Activated CD4-positive, alpha-beta T cell treated with anti-CD3 and anti-CD28 coated beads, Interleukin-2, amount 10 ng/mL, durations not matched to agents 24 days and 14 days (primary cell): ENCODE measurements around the gene ADA. TPM values are rescaled to one million over a fixed set of nuclear protein-coding genes. Genes with fewer than 3 reads are reported as not detected.
"Not testable (repeated sequence)": the region's sequence is repeated elsewhere in the genome, so short reads cannot be mapped to it uniquely, and the experiment has no call there.

Experiments
- DNase-seq: peaks from one replicate; pipeline ENCODE4 v3.0.0; 2022
- H3K27ac Mint-ChIP-seq: one replicate; pipeline ENCODE4 v1.8.0; 2022; ENCODE audit warnings: mild to moderate bottlenecking, mixed read lengths
- H3K27me3 Mint-ChIP-seq: one replicate; pipeline ENCODE4 v1.8.0; 2022; ENCODE audit warnings: mixed read lengths
- H3K36me3 Mint-ChIP-seq: one replicate; pipeline ENCODE4 v1.8.0; 2022; ENCODE audit warnings: low read depth, mild to moderate bottlenecking, mixed read lengths
- H3K4me1 Mint-ChIP-seq: one replicate; pipeline ENCODE4 v1.8.0; 2021; ENCODE audit warnings: mixed read lengths
- H3K4me3 Mint-ChIP-seq: one replicate; pipeline ENCODE4 v1.8.0; 2022; ENCODE audit warnings: mild to moderate bottlenecking, moderate library complexity, mixed read lengths
- H3K9me3 Mint-ChIP-seq: one replicate; pipeline ENCODE4 v1.8.0; 2021; ENCODE audit warnings: mixed read lengths
- intact Hi-C: fragments of 100-400 bp; cut with micrococcal nuclease; formaldehyde crosslinking; loops from one replicate; pipeline ENCODE4 v1.15.1; 2023
- total RNA-seq: library from RNA; stranded (reverse); gene quantifications from 2 replicates; pipeline ENCODE4 v1.2.3, GENCODE V29; 2022

ADA gene
- total RNA-seq, 1 donor from 2014 or later: 43.7 TPM

DNA sequence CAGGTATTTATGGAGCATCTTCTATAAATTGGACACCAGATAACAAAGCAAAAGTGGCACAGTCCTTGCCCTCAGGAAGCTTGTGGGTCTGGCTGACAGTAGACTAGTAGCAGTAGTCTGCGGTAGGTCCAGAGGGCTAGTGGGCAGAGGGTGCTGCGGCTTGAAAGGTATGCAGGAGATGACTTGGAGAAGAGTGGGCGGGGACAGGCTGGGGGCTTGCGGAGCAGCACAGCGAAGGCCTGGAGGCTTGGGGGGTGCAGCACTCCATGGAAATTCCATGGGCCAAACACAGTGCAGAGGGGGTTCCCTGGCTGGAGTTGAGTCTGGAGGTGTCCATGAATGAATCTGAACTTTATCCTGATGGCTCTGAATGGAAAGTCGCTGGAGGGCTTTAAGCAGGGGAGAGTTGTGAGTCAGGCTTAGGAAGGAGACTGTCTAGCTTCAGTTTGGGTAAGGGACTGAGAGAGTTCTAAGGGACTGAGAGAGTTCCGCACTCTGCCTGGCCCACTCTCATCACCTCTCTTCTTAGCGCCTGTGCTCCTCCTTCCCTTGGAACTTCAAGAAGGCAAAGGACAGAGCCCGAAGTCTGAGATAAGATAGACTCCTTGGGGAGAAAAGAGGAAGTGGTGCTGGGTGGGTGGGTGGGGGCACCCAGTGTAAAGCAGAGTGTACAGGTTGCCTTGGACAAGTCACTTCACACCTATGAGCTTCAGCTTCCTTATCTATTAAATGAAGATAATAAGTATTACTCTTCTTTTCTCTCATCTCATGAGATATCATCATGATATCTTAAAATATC, 60.3 kb downstream of the ADA start:
- DNase-seq: no peak
- Mint-ChIP-seq H3K4me3 (no peak overlapping the region), H3K9me3 (no peaks in the 10 kb centered on the region), H3K27ac (no peak overlapping the region), H3K4me1 (no peaks in the 10 kb centered on the region), H3K36me3 (no peaks in the 10 kb centered on the region), H3K27me3 (peaks cover 3% of the 10 kb centered on the region)
- intact Hi-C loops: loop anchor here (10.0 kb wide), 1 partner anchor 46 kb away; no protein-coding TSS in a partner anchor

DNA sequence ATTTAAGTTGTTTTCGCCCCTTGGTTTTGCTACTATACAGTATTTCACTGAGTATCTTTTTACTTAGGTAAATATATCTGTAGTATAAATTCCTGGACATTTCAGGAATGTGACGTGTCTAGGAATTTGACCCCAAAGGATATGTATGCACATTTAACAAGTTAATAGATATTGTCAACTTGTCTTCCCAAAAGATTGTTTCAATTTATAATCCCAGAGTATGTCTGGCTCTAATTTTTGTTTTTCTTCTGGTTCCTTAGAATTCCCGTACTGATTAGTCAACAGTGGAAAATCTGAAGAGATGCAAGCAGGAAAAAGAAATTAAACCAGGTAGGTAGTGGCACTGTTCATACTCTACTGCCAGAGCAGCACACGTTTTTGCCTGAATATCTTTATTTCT, 62.0 kb downstream of the ADA start:
- intact Hi-C loops: no loop called here
- peaks cover 3% of the 10 kb centered on the region for H3K27me3 Mint-ChIP-seq
- no peak for DNase-seq
- no peaks in the 10 kb centered on the region for H3K36me3 Mint-ChIP-seq
- H3K27ac Mint-ChIP-seq: no peak overlapping the region
- H3K9me3 Mint-ChIP-seq: no peaks in the 10 kb centered on the region
- H3K4me3 Mint-ChIP-seq: no peak overlapping the region
- H3K4me1 Mint-ChIP-seq: peaks cover 5% of the 10 kb centered on the region

DNA sequence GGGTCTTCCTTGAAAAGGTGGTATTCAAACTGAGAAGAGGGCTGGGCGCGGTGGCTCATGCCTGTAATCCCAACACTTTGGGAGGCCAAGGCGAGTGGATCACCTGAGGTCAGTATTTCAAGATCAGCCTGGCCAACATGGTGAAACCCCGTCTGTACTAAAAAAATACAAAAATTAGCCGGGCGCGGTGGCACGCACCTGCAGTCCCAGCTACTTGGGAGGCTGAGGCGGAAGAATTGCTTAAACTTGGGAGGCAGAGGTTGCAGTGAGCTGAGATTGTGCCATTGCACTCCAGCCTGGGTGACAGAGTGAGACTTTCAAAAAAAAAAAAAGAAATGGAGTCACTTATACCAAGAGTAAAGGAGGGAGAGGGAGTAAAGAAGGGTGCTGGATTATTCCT, 63.2 kb downstream of the ADA start:
- H3K36me3 Mint-ChIP-seq, H3K9me3 Mint-ChIP-seq, H3K27ac Mint-ChIP-seq, DNase-seq, H3K4me1 Mint-ChIP-seq, intact Hi-C loops, H3K4me3 Mint-ChIP-seq, H3K27me3 Mint-ChIP-seq: not testable (repeated sequence)

DNA sequence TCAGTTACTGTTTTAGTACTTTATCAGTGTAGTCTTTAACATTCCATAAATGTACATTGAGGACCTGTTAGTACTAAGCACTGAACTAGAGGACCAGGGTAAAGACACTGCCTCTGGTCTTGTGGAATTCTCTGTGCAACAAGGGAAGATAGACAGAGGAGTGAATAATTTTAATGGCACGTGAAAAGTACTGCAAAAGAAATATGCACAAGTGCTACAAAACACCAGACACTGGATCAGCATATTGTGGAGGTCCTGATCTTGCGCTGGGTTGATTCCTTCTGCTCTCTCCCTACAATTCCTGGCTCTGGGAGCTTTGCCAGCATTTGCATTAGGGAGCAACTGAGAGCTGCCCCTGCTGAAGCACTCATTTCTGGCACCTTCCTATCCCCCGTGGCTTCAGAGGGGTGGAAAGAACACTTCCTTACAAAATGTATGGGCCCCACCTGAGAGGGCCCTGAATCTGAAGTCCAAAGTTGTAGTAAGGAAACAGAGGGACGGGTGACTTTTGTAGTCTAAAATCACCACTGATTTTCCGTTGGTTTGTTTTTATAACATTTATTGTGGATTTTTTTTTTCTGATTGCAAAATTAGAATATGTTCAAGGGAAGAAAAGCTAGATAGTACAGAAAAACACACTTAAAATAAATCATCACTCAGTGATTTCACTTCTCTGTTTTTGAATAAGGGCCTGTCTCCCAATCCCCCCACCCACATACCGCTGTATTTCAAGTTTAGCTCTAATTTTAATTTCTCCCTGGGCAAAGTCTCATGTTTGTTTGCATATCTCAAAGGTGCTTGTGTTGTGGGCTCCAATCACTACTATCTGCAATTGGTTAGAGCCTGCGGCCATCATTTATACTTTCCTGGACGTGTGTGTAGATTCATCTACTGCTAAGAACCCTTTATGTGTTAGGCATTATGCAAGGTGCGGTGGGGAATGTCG, 64.2 kb downstream of the ADA start:
- intact Hi-C loops: no loop called here
- no peak for DNase-seq
- H3K27ac Mint-ChIP-seq: no peak overlapping the region
- H3K4me3 Mint-ChIP-seq: no peak overlapping the region
- peaks cover 3% of the 10 kb centered on the region for H3K27me3 Mint-ChIP-seq
- H3K9me3 Mint-ChIP-seq: no peaks in the 10 kb centered on the region
- no peaks in the 10 kb centered on the region for H3K36me3 Mint-ChIP-seq
- H3K4me1 Mint-ChIP-seq: peaks cover 8% of the 10 kb centered on the region

DNA sequence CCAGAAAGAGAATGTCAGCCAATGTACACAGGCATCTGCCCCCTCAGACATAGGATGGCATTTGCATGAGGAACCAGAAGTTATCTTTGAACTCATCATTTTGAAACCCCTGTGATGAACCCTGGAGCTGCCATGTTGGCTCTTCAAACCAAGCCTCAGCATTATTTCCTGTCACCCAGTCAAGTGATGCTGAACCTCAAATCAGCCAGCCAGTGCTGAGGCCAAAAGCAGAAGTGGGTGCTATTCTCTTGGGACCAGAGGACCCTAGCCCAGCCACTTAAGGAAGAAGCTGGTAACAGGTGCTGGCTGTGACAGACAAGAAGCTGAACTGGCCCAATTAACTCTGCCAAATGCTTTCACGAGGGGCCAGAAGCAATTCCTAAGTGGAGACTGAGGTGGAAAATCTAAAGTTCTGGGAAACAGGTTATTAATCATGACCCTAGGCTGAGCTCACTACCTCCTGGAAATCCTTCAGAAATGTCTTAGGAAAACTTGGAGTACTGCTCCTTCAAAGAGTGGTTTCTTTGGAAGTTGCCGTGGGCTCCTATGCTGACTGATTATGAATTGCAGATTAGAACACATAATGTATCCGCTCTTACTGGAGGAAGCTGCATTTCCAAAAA, 65.1 kb downstream of the ADA start:
- Mint-ChIP-seq H3K4me3 (no peak overlapping the region), H3K36me3 (no peaks in the 10 kb centered on the region), H3K27me3 (peaks cover 3% of the 10 kb centered on the region), H3K27ac (no peak overlapping the region), H3K4me1 (peaks cover 13% of the 10 kb centered on the region), H3K9me3 (no peaks in the 10 kb centered on the region)
- intact Hi-C loops: no loop called here
- DNase-seq: no peak

DNA sequence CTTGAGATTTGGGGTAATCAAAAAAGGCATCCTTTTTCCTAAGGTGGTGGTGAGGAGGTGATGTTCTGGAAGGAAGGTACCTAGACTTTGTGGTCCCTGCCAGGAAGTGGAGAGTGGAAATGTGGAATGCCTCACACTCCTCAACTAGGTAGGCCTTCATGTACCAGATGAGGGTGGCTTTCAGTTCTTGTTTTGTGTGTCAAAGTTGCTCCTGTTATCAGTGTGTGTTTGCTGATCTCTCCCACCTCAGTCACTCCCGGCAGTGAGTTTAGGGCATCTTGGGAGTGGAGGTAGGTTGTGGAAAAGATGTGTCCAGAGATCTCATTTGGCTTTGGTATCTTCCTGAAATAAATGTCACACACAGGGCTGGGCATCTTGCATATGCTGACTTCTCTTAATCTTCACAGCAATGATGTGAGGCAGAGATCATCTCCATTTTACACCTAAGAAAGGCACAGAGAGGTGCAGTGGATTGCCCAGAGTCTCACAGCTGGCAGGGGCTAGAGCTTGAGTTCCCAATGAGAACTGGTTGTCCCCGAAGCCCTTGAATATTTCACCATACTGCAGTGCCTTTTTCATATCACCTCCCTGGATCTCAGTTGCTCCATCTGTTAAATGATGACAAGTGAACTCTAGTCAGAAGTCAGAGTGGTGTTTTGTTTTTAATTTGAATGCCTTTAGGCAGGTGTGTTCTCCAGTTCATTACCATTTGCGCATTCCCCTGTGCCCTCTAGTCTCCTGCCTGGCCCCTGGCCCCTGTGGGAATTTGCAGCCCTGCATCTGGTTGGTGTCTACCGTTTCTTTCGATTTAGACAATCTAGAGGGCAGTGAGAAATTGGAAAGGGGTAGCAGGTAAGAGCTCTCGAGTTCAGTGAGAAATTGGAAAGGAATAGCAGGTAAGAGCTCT, 66.2 kb downstream of the ADA start:
- Mint-ChIP-seq H3K4me3 (no peak overlapping the region), H3K27me3 (peaks cover 3% of the 10 kb centered on the region), H3K36me3 (no peaks in the 10 kb centered on the region), H3K4me1 (peaks cover 15% of the 10 kb centered on the region), H3K9me3 (no peaks in the 10 kb centered on the region), H3K27ac (no peak overlapping the region)
- intact Hi-C loops: no loop called here
- no peak for DNase-seq

DNA sequence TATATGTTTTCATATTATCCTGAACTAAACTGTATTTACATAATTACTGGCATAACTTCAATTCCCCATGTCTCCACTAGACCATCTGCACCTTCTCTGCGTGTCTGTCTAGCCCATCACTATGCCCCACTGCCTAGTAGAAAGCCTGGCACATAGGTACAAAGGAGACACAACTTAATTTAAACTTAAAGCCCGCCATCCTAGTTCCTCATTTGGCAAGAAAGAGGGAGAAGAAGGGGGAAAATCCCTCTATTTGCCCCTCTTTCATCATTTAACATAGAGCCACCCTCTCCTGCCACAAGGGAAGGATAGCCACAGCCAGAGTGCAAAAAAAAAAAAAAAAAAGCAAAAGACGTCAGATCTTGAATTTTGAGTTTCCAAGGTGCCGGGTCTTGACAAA, 67.3 kb downstream of the ADA start:
- no peak for DNase-seq
- Mint-ChIP-seq H3K4me3 (no peak overlapping the region), H3K4me1 (peaks cover 18% of the 10 kb centered on the region), H3K27me3 (peaks cover 3% of the 10 kb centered on the region), H3K36me3 (no peaks in the 10 kb centered on the region), H3K27ac (no peak overlapping the region), H3K9me3 (no peaks in the 10 kb centered on the region)
- intact Hi-C loops: no loop called here

DNA sequence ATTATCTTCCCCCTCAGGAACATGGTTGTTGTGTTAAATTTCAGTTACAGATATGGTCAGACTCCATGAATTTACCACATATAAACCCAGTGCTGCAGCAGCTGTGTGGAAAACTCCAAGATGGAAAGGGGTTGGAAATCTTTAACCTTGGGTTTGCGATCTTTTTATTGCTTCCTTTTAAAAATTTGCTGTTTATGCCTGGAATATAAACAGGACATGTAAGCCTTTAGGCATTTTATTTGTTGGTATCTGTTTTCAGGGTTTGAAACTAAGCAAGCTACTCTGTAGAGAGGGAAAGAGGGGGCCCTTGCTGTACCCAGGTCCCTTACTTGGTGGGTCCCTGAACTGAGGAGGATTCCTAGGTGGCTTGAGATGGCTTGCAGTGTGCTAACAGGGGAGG, 68.3 kb downstream of the ADA start:
- no peaks in the 10 kb centered on the region for H3K27me3 Mint-ChIP-seq

DNA sequence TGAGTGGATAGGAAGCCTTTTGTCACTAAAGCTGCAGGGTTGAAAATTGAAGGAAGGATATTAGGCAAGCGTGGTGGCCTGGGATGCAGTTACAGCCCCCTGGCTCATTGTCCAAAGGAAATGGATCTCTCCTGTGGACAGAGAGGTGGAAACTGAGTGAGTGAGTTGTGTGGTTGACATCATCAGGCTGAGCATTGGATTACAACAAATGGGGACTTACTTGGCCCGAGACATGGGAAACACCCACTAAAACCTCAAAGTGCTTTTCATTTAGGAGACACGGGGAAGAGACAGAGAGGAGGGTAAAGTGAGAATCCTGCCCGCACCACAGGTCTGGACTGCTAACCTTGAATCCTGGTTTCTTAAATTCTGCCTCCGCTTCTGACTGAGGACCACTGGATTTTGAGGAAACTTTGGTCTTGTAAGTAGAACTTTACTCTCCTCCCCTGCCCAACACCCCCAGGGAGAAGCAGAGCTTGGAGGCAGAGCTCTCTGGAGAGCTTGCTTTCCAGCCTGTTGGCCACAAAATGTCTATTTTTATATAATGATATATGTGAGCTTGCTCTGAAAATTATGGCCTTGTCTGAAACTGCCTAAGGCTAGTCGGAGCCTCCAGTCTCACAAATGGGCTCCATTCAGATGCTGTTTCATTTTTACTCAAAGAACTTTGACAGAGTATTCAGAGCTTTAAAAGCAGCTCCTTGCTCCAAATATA, 69.0 kb downstream of the ADA start, which contains the start of gene PKIG:
Gene PKIG, plus strand, starts transcription at position 269 of the 715 bp plus-strand sequence. CDS start 31,978 bp downstream, outside the sequence.
- no peak within 1 kb of the TSS for H3K27ac Mint-ChIP-seq
- peaks cover 18% of the 10 kb centered on the region for H3K4me1 Mint-ChIP-seq

More for the DNA sequence above, 68.3 kb downstream of the ADA start:
- peaks cover 18% of the 10 kb centered on the region for H3K4me1 Mint-ChIP-seq
- intact Hi-C loops: no loop called here
- no peaks in the 10 kb centered on the region for H3K9me3 Mint-ChIP-seq
- no peaks in the 10 kb centered on the region for H3K36me3 Mint-ChIP-seq
- H3K27ac Mint-ChIP-seq: no peak overlapping the region
- DNase-seq: no peak
- H3K4me3 Mint-ChIP-seq: no peak overlapping the region

DNA sequence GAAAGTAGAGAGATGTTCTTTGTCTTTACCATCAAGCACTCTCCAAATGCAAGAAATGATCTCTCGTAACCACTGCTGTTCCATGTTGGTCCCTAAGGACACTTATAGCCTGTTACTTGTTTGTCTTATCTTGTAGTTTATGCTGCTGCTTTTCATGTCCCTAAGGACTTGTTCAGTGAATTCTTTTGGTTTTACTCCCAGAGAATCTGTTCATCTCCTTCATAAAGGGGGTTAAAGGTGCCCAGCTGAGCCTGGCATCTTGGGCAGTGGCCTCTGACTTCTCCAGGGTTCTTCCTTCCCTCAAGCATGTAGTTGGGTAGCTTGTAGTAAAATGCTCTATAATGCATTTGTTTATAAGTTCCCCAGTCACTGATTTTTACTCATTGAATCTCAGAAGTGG, 70.0 kb downstream of the ADA start:
- Mint-ChIP-seq H3K4me1 (peaks cover 25% of the 10 kb centered on the region), H3K36me3 (no peaks in the 10 kb centered on the region), H3K4me3 (no peak overlapping the region), H3K27me3 (no peaks in the 10 kb centered on the region), H3K9me3 (no peaks in the 10 kb centered on the region), H3K27ac (no peak overlapping the region)
- DNase-seq: no peak
- intact Hi-C loops: no loop called here

More for the DNA sequence above, 69.0 kb downstream of the ADA start, which contains the start of gene PKIG:
- H3K9me3 Mint-ChIP-seq: no peaks in the 10 kb centered on the region
- no peak within 1 kb of the TSS for H3K4me3 Mint-ChIP-seq
- intact Hi-C loops: no loop called here
- no peaks in the 10 kb centered on the region for H3K27me3 Mint-ChIP-seq
- DNase-seq: no peak
- H3K36me3 Mint-ChIP-seq: no peaks in the 10 kb centered on the region

DNA sequence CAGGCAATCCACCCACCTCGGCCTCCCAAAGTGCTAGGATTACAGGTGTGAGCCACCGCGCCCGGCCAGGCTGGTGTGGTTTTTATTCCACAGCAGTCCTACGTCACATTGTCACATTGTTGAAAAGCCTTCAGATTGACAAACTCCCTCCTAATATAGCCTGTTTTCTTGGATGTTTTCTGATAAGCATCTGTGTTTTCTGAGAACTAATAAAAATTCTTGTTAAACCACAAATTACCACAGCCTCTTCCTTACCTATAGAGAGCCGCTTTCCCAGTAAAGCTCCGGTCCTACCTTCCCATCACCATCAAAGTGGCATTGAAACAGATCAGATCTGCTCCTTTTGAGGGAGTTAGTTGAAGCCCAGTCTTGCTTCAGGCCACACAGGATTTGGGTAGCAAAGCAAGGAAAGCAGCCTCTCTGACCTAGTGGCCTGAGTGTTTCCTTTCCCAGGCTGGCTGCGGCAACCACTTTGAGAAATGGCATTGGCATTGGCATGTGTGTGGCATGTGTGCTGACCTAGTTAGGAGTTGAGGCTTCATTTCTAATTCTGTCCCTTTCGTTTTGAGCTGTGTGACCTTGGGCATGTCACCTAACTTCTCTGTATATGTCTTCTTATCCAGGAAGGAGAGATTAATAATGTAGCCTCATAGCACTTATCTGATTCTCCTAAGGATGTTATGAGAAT, 70.8 kb downstream of the ADA start:
- no peaks in the 10 kb centered on the region for H3K27me3 Mint-ChIP-seq
- intact Hi-C loops: no loop called here
- no peaks in the 10 kb centered on the region for H3K36me3 Mint-ChIP-seq
- no peak overlapping the region for H3K4me3 Mint-ChIP-seq
- peaks cover 28% of the 10 kb centered on the region for H3K4me1 Mint-ChIP-seq
- H3K27ac Mint-ChIP-seq: no peak overlapping the region
- H3K9me3 Mint-ChIP-seq: no peaks in the 10 kb centered on the region
- DNase-seq: no peak
